ENCODE measurements around the gene FFAR3. TPM values are rescaled to one million over a fixed set of nuclear protein-coding genes. Genes with fewer than 3 reads are reported as not detected.

FFAR3 gene
- total RNA-seq, 6 donors from 2014 or later: 0.24 TPM; not detected in 5

GRCh38 chr19:35351411-35352176, 6.7 kb upstream of the FFAR3 start:
- Histone ChIP-seq H3K4me3 (no peak overlapping the region), H3K27me3 (no peaks in the 10 kb centered on the region), H3K4me1 (peaks cover 3 to 22% (median 9%) of the 10 kb centered on the region in 4 donors), H3K9me3 (no peaks in the 10 kb centered on the region), H3K36me3 (no peaks in the 10 kb centered on the region), H3K27ac (no peak overlapping the region)
- peak; percentile 17 to 77 for DNase-seq
- ATAC-seq (ENCODE audit: low FRiP score in 2 of 2): no peak
- 91 to 93% methylated on average over 31 to 33 of the region's 47 CpGs for WGBS, 2 donors
- TF ChIP-seq CTCF (IDR thresholded peaks at IDR 0.05): no peak
- no peak for TF ChIP-seq POLR2A (IDR thresholded peaks at IDR 0.05)
- TF ChIP-seq POLR2AphosphoS5 (IDR thresholded peaks at IDR 0.05): no peak
- no peak for TF ChIP-seq EP300 (IDR thresholded peaks at IDR 0.05)

- 83 to 89% methylated on average over 18 of the region's 18 CpGs for WGBS, 2 donors
- H3K36me3 ChIP-seq: no peaks in the 10 kb centered on the region
- no peaks in the 10 kb centered on the region for H3K27me3 ChIP-seq
- peaks cover 3 to 17% (median 4%) of the 10 kb centered on the region in 4 donors for H3K4me1 ChIP-seq
- no peak for TF ChIP-seq CTCF (IDR thresholded peaks at IDR 0.05)
- no peak for TF ChIP-seq EP300 (IDR thresholded peaks at IDR 0.05)
- TF ChIP-seq POLR2AphosphoS5 (IDR thresholded peaks at IDR 0.05): no peak
- DNase-seq (peak in 1 of 2 donors; percentile 15), ATAC-seq (ENCODE audit: low FRiP score in 2 of 2) (no peak)
- H3K4me3 ChIP-seq: no peak overlapping the region
- H3K27ac ChIP-seq: no peak overlapping the region
- no peaks in the 10 kb centered on the region for H3K9me3 ChIP-seq
Measured at GRCh38 chr19:35352177-35352447, 6.1 kb upstream of the FFAR3 start.

GRCh38 chr19:35352448-35353304, 5.6 kb upstream of the FFAR3 start:
- ATAC-seq (ENCODE audit: low FRiP score in 2 of 2): peak; percentile 69 to 84
- peak; percentile 69 to 79 for DNase-seq
- 26 to 33% methylated on average over 20 to 31 of the region's 32 CpGs for WGBS, 2 donors
- Histone ChIP-seq H3K27ac (no peak overlapping the region), H3K27me3 (no peaks in the 10 kb centered on the region), H3K36me3 (no peaks in the 10 kb centered on the region), H3K4me3 (no peak overlapping the region), H3K9me3 (no peaks in the 10 kb centered on the region), H3K4me1 (peaks cover 4 to 16% (median 5%) of the 10 kb centered on the region in 4 donors)
- no peak for TF ChIP-seq POLR2A (IDR thresholded peaks at IDR 0.05)
- no peak for TF ChIP-seq POLR2AphosphoS5 (IDR thresholded peaks at IDR 0.05)
- peak; percentile 74 to 90 (median 84) for TF ChIP-seq CTCF (IDR thresholded peaks at IDR 0.05)
- TF ChIP-seq EP300 (IDR thresholded peaks at IDR 0.05): no peak

GRCh38 chr19:35353635-35354034, 4.6 kb upstream of the FFAR3 start:
- Histone ChIP-seq H3K36me3 (no peaks in the 10 kb centered on the region), H3K27ac (no peak overlapping the region), H3K4me3 (no peak overlapping the region), H3K27me3 (no peaks in the 10 kb centered on the region), H3K4me1 (peaks cover 4 to 20% (median 10%) of the 10 kb centered on the region in 4 donors), H3K9me3 (no peaks in the 10 kb centered on the region)
- DNase-seq: peak in 1 of 2 donors; percentile 20
- WGBS, 2 donors: 71 to 77% methylated on average over 9 of the region's 9 CpGs
- no peak for TF ChIP-seq EP300 (IDR thresholded peaks at IDR 0.05)
- TF ChIP-seq POLR2AphosphoS5 (IDR thresholded peaks at IDR 0.05): no peak
- TF ChIP-seq CTCF (IDR thresholded peaks at IDR 0.05): no peak
- no peak for TF ChIP-seq POLR2A (IDR thresholded peaks at IDR 0.05)
- no peak for ATAC-seq (ENCODE audit: low FRiP score in 2 of 2)
